ENCODE results near the gene DUSP11.

The DUSP11 gene

DNA sequence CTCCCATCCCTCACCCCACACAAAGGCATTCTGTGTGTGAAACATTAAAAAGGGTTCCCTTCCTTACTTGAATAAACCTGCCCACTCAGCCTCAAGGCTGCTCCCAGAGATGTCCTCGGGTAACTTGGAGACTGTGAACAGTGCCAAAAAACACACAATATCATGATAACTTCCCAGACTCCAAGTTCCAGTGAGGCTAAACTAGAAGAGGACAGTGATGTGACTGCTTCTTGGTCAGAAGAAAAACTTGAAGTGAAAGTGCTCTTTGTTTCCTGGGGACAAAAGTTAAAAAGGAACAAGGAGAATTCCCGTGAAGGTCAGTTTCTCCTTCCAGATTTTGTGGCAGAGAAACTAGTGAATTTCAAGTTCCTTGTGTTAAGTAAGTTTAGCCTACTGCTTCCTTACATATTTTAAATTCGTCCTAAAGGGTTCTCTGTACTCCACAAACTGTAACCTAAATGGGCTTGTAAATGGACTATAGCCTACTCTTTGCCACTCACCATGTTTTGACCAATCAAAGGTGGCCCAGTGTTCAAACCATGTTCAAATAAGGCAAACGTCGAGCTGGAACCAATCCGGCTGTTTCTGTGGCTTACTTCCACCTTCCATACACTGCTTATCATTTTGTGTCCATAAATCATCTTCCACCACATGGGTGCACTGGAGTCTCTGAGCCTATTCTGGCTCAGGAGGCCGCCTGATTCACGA is 63.2 kb downstream of the DUSP11 start:
- DNase-seq: no peak

DNA sequence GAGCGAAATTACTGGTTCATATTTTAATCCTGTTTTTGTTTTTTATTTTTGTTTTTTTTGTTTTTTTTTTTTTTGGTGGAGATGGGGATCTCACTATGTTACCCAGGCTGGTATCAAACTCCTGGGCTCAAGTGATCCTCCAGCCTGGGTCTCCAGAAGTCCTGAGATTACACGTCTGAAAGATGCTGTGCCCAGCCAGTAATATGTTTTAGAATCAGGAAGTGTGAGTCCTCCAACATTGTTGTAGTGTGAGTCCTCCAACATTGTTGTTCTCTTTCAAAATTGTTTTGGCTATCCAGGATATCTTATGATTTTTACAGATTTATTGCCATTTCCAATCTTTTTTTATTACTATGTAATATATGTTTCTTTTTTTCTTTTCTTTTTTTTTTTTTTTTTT is 65.8 kb downstream of the DUSP11 start:
- no peak for DNase-seq
